ENCODE data around the gene ATXN7.

ATXN7 gene

DNA sequence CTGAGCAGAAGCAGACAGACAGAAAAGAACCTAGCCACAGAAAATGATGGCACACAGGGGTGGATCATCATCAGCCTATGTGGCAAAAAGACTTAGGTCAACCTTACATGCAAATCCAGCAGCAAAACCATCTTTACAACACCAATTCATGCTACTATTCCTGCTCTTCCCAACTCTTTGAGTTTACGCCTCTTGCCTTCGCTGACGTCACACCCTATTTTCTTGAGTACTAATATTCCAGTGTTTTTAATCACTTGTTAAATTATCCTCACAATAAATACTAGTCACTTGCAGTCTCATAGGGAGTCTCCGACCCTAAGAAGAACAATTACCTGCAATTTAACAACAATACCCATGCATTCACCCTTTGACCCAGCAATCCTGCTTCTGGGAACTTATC lies 165.6 kb downstream of the ATXN7 start:
- no peak for TF ChIP-seq ZFX (IDR thresholded peaks at IDR 0.05; ENCODE audit: borderline replicate concordance)
- TF ChIP-seq, protein P1, sequence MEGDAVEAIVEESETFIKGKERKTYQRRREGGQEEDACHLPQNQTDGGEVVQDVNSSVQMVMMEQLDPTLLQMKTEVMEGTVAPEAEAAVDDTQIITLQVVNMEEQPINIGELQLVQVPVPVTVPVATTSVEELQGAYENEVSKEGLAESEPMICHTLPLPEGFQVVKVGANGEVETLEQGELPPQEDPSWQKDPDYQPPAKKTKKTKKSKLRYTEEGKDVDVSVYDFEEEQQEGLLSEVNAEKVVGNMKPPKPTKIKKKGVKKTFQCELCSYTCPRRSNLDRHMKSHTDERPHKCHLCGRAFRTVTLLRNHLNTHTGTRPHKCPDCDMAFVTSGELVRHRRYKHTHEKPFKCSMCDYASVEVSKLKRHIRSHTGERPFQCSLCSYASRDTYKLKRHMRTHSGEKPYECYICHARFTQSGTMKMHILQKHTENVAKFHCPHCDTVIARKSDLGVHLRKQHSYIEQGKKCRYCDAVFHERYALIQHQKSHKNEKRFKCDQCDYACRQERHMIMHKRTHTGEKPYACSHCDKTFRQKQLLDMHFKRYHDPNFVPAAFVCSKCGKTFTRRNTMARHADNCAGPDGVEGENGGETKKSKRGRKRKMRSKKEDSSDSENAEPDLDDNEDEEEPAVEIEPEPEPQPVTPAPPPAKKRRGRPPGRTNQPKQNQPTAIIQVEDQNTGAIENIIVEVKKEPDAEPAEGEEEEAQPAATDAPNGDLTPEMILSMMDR (IDR thresholded peaks at IDR 0.05) = no peak
- no peak overlapping the region for H3K27ac ChIP-seq

DNA sequence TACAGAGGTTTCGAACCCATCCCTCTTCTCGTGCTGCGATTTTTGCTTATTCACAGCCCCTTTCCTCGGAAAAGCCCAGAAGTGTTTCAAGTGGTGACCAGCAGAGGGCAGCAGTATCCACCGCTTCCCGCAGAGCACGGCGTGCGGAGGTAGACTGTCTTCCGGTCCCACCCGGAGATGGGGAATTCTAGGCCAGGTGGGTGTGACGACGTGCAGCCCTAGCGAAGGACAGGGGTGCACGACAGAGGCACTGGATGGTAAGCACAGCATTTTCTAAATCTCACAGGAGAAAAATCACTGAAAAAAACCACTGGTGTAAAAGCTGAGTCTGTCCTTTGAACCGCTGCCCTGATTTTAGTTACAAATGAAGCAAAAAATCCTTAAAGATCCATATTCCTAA lies 167.1 kb downstream of the ATXN7 start:
- no peak overlapping the region for H3K27ac ChIP-seq
- TF ChIP-seq, protein P1 (IDR thresholded peaks at IDR 0.05) = peak; percentile 89
- no peak for TF ChIP-seq ZFX (IDR thresholded peaks at IDR 0.05; ENCODE audit: borderline replicate concordance)

DNA sequence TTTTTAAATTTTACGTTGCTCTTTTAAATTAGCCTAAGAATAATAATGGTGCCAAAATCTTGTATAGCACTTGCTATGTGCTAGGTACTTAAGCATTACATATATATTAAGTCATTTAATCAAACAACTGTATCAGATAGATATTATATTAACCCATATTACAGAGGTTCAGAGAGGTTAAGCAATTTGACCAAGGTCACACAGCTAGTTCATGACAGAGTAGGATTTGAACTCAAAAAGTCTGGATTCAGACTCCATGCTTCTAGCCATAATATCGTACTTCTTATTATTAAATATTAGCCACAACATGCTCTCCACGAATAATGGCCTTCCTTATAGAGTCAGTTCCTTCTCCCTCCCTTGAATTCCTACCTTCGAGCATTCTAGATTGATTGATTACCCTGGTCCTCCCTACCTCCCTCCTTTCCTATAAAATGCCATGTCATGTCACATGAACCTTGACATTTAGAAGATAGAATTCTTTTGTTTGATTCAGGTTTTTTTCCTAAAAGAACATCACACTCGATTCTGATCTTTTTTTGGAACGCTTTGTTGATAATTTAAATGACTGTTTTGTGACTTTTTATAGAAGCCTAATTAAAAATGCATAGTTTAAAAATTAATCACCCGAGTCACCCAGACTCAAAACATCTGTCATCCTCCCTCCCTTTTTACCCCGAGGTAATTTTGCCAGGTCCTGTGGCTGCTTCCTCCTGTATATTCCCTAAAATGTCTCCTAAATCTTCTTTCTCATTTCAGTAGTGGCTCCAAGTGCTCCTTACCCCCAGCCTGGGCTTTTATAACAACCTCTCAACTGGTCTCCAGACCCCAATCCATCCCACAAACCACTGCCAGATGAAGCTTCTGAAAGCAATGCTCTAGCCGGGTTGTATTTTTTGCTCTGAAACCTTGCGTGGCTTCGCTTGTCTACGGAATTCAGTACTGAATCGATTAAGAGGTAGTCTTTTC lies 168.2 kb downstream of the ATXN7 start:
- TF ChIP-seq, protein P1 (IDR thresholded peaks at IDR 0.05) = no peak
- TF ChIP-seq ZFX (IDR thresholded peaks at IDR 0.05; ENCODE audit: borderline replicate concordance) = no peak
- no peak overlapping the region for H3K27ac ChIP-seq

DNA sequence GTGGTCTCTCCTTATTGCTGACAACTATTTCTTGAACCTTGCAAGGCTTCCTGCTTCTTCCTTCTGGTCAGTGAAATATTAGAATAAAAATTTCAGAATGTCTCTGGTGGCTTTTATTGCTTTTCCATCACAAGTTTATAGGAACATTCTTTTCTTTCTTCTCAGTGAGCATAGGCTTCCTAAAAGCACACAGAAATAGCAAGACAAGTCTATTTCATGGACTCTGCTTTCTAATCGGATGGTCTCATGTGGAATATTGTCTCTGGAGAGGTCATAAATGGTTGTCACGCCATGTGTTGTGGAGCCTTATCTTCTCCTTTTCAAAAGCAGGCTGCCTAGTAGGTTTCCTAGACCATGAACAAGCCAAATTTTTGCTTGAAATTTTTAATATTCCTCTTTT lies 169.4 kb downstream of the ATXN7 start:
- TF ChIP-seq ZFX (IDR thresholded peaks at IDR 0.05; ENCODE audit: borderline replicate concordance) = no peak
- TF ChIP-seq, protein P1 (IDR thresholded peaks at IDR 0.05) = no peak

DNA sequence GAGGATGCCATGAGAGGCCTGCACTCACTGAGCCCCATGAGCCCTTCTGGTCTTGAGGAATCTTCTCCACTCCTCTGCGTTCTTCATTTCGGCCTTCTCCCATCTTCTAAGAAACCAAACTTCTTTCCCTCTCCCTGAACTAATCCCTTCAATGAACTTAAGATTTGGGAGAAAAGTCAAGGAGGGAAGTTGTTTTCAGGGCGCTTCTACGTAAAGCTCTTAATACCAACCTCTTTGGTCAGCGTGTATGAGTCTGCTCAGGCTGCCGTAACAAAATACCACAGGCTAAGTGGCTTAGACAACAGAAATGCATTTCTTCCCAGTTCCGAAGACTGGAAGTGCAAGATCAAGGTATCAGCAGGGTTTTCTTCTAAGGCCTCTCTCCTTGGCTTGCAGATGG lies 173.4 kb downstream of the ATXN7 start:
- H3K27ac ChIP-seq = no peak overlapping the region
- no peak for TF ChIP-seq ZFX (IDR thresholded peaks at IDR 0.05; ENCODE audit: borderline replicate concordance)
- TF ChIP-seq, protein P1 (IDR thresholded peaks at IDR 0.05) = no peak

More for the DNA sequence above, 169.4 kb downstream of the ATXN7 start:
- no peak overlapping the region for H3K27ac ChIP-seq

DNA sequence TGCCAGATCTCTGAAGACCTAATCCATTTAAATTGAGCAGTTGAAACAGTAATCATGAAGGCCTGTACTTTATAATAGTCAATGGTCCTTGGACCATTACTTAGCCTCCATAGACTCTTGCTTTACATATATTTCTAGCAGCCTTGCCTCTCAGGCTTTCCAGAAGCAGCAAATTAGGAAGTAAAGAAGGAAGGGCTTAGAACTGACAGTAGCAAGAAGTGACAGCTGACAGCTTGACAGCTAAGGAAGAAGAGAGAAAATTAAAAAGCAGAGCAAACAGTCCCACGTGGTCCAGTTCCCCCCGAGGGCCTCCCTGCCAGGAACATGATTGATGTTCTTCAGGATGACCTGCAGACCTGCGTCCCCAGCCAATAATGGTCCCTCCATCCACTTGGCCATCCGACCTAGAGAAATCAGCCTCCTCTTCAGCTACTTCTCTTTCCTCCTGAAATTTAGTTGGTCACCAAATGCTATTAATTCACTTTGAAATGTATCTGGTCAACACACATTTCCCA lies 174.6 kb downstream of the ATXN7 start:
- TF ChIP-seq ZFX (IDR thresholded peaks at IDR 0.05; ENCODE audit: borderline replicate concordance) = no peak
- TF ChIP-seq, protein P1 (IDR thresholded peaks at IDR 0.05) = no peak

DNA sequence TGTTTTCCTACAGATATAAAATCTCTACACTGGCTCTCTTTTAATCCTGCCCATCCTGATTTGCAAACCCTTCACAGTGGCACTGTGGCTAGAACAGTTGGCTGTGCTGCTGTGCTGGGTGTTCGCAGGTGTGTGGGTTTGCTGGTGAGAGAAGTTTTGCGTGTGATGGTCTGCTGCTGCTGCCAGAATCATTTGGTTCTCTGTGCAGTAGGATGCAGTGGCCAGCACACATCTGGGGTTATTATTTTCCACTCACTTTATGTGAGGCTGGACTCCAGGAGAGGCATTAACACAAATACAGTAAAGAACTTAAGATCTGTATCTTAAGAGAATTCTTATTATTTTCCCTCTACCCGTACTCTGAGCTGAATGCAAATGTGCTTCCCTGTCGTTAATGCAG lies 175.7 kb downstream of the ATXN7 start:
- H3K27ac ChIP-seq = no peak overlapping the region
- TF ChIP-seq, protein P1 (IDR thresholded peaks at IDR 0.05) = no peak
- TF ChIP-seq ZFX (IDR thresholded peaks at IDR 0.05; ENCODE audit: borderline replicate concordance) = no peak

More for the DNA sequence above, 174.6 kb downstream of the ATXN7 start:
- no peak overlapping the region for H3K27ac ChIP-seq

Data from 22Rv1 (cell line).